GM12878 (cell line): ENCODE data around the gene STK32B.

ENCODE experiments used
- HDAC6 ChIP-seq: fragments of 200-600 bp; sonication (generic); IDR thresholded peaks from one replicate; pipeline ENCODE4 v1.8.0; 2017; ENCODE audit warnings: antibody characterized with exemption; ENCODE audit not compliant: unreplicated experiment
- POLR2A ChIP-seq: IDR thresholded peaks from 2 replicates; pipeline ENCODE4 v1.6.1; 2011; ENCODE audit warnings: low read depth, mild to moderate bottlenecking, low read length
- SREBF2 ChIP-seq: IDR thresholded peaks from 2 replicates; pipeline ENCODE4 v1.6.1; 2012; ENCODE audit warnings: mild to moderate bottlenecking, low read length
- TAF1 ChIP-seq: IDR thresholded peaks from 2 replicates; pipeline ENCODE4 v1.6.1; 2011; ENCODE audit warnings: mild to moderate bottlenecking, low read depth, low read length, borderline replicate concordance
- TCF7 ChIP-seq: IDR thresholded peaks from 2 replicates; pipeline ENCODE4 v1.6.1; 2014; ENCODE audit warnings: antibody characterized with exemption, borderline replicate concordance
- TF ChIP-seq, protein P1 (sequence below): IDR thresholded peaks from 2 replicates; pipeline ENCODE4 v1.6.1; 2011; ENCODE audit warnings: borderline replicate concordance, low read depth, mild to moderate bottlenecking, moderate library complexity, mixed read lengths, low read length; ENCODE audit not compliant: insufficient read depth; ENCODE audit errors: extremely low read length
- TF ChIP-seq, protein P2 (sequence below): IDR thresholded peaks from 2 replicates; pipeline ENCODE4 v1.6.1; 2012; ENCODE audit warnings: improper control_type of control experiment, low read depth, low read length; ENCODE audit not compliant: insufficient replicate concordance
- TF ChIP-seq, protein P3 (sequence below): IDR thresholded peaks from 2 replicates; pipeline ENCODE4 v1.6.1; 2011; ENCODE audit warnings: low read depth, mild to moderate bottlenecking, low read length, moderate library complexity, borderline replicate concordance; ENCODE audit errors: extremely low read depth
- TF ChIP-seq, protein P4 (sequence below), 3 experiments: IDR thresholded peaks in 2 of 3; conservative IDR thresholded peaks in 1 of 3; 2 replicates each; pipeline ENCODE4 v1.5.1; 2011; ENCODE audit warnings: low read depth in 3 of 3, low read length in 3 of 3, mild to moderate bottlenecking in 3 of 3, control low read depth in 2 of 3, moderate library complexity in 2 of 3, inconsistent platforms in 1 of 3, mixed read lengths in 1 of 3; ENCODE audit not compliant: control insufficient read depth in 2 of 3, insufficient read depth in 1 of 3; ENCODE audit errors: extremely low read depth in 1 of 3
- TF ChIP-seq, protein P5 (sequence below): IDR thresholded peaks from 2 replicates; pipeline ENCODE4 v1.6.1; 2011; ENCODE audit warnings: low read depth, low read length, improper control_type of control experiment, borderline replicate concordance
- TF ChIP-seq, protein P6 (sequence below): fragments of 450-650 bp; IDR thresholded peaks from 2 replicates; pipeline ENCODE4 v1.6.1; 2016; ENCODE audit warnings: mild to moderate bottlenecking, moderate library complexity, borderline replicate concordance
- TF ChIP-seq, protein P7 (sequence below): IDR thresholded peaks from 2 replicates; pipeline ENCODE4 v1.6.1; 2011; ENCODE audit warnings: borderline replicate concordance, low read depth, mild to moderate bottlenecking, moderate library complexity, low read length; ENCODE audit not compliant: insufficient read depth, poor library complexity, severe bottlenecking
- TF ChIP-seq, protein P8 (sequence below): fragments of 450-650 bp; IDR thresholded peaks from 2 replicates; pipeline ENCODE4 v1.6.1; 2018; ENCODE audit warnings: mild to moderate bottlenecking, low read depth, moderate library complexity; ENCODE audit not compliant: partially characterized antibody

DNA sequence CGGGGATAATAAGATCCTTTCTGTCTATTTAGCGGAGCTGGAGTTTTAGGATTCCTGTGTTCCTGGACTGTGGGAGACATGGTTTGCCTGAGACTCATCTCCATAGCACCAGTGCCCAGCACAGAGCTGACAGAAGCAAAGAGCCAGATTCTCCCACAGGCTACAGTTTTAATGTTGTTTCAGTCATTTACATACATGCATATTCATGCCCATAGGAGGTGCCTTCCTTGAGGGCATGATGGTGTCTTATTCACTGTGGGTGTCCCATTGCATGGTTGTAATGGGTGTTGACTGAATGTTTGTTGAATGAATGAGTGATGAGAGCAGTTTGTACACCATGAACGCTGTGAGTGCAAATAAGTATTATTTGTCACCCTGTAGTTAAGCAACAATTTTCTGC, 396.5 kb downstream of the STK32B start:
- TF ChIP-seq SREBF2, result no peak
- no peak for TF ChIP-seq TAF1
- TF ChIP-seq, protein P1, sequence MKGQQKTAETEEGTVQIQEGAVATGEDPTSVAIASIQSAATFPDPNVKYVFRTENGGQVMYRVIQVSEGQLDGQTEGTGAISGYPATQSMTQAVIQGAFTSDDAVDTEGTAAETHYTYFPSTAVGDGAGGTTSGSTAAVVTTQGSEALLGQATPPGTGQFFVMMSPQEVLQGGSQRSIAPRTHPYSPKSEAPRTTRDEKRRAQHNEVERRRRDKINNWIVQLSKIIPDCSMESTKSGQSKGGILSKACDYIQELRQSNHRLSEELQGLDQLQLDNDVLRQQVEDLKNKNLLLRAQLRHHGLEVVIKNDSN, result no peak
- no peak for TF ChIP-seq TCF7
- TF ChIP-seq, protein P2, sequence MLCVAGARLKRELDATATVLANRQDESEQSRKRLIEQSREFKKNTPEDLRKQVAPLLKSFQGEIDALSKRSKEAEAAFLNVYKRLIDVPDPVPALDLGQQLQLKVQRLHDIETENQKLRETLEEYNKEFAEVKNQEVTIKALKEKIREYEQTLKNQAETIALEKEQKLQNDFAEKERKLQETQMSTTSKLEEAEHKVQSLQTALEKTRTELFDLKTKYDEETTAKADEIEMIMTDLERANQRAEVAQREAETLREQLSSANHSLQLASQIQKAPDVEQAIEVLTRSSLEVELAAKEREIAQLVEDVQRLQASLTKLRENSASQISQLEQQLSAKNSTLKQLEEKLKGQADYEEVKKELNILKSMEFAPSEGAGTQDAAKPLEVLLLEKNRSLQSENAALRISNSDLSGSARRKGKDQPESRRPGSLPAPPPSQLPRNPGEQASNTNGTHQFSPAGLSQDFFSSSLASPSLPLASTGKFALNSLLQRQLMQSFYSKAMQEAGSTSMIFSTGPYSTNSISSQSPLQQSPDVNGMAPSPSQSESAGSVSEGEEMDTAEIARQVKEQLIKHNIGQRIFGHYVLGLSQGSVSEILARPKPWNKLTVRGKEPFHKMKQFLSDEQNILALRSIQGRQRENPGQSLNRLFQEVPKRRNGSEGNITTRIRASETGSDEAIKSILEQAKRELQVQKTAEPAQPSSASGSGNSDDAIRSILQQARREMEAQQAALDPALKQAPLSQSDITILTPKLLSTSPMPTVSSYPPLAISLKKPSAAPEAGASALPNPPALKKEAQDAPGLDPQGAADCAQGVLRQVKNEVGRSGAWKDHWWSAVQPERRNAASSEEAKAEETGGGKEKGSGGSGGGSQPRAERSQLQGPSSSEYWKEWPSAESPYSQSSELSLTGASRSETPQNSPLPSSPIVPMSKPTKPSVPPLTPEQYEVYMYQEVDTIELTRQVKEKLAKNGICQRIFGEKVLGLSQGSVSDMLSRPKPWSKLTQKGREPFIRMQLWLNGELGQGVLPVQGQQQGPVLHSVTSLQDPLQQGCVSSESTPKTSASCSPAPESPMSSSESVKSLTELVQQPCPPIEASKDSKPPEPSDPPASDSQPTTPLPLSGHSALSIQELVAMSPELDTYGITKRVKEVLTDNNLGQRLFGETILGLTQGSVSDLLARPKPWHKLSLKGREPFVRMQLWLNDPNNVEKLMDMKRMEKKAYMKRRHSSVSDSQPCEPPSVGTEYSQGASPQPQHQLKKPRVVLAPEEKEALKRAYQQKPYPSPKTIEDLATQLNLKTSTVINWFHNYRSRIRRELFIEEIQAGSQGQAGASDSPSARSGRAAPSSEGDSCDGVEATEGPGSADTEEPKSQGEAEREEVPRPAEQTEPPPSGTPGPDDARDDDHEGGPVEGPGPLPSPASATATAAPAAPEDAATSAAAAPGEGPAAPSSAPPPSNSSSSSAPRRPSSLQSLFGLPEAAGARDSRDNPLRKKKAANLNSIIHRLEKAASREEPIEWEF, result no peak
- TF ChIP-seq POLR2A, result no peak
- TF ChIP-seq, protein P3, sequence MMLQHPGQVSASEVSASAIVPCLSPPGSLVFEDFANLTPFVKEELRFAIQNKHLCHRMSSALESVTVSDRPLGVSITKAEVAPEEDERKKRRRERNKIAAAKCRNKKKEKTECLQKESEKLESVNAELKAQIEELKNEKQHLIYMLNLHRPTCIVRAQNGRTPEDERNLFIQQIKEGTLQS, result no peak
- TF ChIP-seq, protein P4, sequence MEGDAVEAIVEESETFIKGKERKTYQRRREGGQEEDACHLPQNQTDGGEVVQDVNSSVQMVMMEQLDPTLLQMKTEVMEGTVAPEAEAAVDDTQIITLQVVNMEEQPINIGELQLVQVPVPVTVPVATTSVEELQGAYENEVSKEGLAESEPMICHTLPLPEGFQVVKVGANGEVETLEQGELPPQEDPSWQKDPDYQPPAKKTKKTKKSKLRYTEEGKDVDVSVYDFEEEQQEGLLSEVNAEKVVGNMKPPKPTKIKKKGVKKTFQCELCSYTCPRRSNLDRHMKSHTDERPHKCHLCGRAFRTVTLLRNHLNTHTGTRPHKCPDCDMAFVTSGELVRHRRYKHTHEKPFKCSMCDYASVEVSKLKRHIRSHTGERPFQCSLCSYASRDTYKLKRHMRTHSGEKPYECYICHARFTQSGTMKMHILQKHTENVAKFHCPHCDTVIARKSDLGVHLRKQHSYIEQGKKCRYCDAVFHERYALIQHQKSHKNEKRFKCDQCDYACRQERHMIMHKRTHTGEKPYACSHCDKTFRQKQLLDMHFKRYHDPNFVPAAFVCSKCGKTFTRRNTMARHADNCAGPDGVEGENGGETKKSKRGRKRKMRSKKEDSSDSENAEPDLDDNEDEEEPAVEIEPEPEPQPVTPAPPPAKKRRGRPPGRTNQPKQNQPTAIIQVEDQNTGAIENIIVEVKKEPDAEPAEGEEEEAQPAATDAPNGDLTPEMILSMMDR (IDR thresholded peaks at IDR 0.05 in 2 of 3, conservative IDR thresholded peaks at IDR 0.05 in 1 of 3; ENCODE audit: control insufficient read depth in 2 of 3, extremely low read depth in 1 of 3, insufficient read depth in 1 of 3, low read depth in 3 of 3, low read length in 3 of 3), result no peak
- TF ChIP-seq, protein P5, sequence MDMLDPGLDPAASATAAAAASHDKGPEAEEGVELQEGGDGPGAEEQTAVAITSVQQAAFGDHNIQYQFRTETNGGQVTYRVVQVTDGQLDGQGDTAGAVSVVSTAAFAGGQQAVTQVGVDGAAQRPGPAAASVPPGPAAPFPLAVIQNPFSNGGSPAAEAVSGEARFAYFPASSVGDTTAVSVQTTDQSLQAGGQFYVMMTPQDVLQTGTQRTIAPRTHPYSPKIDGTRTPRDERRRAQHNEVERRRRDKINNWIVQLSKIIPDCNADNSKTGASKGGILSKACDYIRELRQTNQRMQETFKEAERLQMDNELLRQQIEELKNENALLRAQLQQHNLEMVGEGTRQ, result no peak
- TF ChIP-seq, protein P6, sequence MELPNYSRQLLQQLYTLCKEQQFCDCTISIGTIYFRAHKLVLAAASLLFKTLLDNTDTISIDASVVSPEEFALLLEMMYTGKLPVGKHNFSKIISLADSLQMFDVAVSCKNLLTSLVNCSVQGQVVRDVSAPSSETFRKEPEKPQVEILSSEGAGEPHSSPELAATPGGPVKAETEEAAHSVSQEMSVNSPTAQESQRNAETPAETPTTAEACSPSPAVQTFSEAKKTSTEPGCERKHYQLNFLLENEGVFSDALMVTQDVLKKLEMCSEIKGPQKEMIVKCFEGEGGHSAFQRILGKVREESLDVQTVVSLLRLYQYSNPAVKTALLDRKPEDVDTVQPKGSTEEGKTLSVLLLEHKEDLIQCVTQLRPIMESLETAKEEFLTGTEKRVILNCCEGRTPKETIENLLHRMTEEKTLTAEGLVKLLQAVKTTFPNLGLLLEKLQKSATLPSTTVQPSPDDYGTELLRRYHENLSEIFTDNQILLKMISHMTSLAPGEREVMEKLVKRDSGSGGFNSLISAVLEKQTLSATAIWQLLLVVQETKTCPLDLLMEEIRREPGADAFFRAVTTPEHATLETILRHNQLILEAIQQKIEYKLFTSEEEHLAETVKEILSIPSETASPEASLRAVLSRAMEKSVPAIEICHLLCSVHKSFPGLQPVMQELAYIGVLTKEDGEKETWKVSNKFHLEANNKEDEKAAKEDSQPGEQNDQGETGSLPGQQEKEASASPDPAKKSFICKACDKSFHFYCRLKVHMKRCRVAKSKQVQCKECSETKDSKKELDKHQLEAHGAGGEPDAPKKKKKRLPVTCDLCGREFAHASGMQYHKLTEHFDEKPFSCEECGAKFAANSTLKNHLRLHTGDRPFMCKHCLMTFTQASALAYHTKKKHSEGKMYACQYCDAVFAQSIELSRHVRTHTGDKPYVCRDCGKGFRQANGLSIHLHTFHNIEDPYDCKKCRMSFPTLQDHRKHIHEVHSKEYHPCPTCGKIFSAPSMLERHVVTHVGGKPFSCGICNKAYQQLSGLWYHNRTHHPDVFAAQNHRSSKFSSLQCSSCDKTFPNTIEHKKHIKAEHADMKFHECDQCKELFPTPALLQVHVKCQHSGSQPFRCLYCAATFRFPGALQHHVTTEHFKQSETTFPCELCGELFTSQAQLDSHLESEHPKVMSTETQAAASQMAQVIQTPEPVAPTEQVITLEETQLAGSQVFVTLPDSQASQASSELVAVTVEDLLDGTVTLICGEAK, result no peak
- TF ChIP-seq, protein P7, sequence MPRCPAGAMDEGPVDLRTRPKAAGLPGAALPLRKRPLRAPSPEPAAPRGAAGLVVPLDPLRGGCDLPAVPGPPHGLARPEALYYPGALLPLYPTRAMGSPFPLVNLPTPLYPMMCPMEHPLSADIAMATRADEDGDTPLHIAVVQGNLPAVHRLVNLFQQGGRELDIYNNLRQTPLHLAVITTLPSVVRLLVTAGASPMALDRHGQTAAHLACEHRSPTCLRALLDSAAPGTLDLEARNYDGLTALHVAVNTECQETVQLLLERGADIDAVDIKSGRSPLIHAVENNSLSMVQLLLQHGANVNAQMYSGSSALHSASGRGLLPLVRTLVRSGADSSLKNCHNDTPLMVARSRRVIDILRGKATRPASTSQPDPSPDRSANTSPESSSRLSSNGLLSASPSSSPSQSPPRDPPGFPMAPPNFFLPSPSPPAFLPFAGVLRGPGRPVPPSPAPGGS, result no peak
- TF ChIP-seq HDAC6, result no peak
- TF ChIP-seq, protein P8, sequence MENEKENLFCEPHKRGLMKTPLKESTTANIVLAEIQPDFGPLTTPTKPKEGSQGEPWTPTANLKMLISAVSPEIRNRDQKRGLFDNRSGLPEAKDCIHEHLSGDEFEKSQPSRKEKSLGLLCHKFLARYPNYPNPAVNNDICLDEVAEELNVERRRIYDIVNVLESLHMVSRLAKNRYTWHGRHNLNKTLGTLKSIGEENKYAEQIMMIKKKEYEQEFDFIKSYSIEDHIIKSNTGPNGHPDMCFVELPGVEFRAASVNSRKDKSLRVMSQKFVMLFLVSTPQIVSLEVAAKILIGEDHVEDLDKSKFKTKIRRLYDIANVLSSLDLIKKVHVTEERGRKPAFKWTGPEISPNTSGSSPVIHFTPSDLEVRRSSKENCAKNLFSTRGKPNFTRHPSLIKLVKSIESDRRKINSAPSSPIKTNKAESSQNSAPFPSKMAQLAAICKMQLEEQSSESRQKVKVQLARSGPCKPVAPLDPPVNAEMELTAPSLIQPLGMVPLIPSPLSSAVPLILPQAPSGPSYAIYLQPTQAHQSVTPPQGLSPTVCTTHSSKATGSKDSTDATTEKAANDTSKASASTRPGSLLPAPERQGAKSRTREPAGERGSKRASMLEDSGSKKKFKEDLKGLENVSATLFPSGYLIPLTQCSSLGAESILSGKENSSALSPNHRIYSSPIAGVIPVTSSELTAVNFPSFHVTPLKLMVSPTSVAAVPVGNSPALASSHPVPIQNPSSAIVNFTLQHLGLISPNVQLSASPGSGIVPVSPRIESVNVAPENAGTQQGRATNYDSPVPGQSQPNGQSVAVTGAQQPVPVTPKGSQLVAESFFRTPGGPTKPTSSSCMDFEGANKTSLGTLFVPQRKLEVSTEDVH, result no peak
